MM.1S (cell line): Measurements from ENCODE around the gene WFDC1.

Experiments
- CTCF ChIP-seq: fragments of 300-600 bp; sonication (generic); IDR thresholded peaks from 2 replicates; pipeline ENCODE4 v1.5.1; 2016; ENCODE audit warnings: antibody characterized with exemption, low read length, mixed read lengths
- EZH2 ChIP-seq: fragments of 300-600 bp; sonication (generic); optimal IDR thresholded peaks from 2 replicates; pipeline ENCODE3; 2017; ENCODE audit warnings: low read depth, mild to moderate bottlenecking, antibody characterized with exemption, low read length, mixed read lengths

- no peak for TF ChIP-seq EZH2
- TF ChIP-seq CTCF: no peak
These were observed 561 bp upstream of the WFDC1 start for GRCh38 chr16:84294117-84294516.
